ENCODE results near the gene PRKAR2A.

DNA sequence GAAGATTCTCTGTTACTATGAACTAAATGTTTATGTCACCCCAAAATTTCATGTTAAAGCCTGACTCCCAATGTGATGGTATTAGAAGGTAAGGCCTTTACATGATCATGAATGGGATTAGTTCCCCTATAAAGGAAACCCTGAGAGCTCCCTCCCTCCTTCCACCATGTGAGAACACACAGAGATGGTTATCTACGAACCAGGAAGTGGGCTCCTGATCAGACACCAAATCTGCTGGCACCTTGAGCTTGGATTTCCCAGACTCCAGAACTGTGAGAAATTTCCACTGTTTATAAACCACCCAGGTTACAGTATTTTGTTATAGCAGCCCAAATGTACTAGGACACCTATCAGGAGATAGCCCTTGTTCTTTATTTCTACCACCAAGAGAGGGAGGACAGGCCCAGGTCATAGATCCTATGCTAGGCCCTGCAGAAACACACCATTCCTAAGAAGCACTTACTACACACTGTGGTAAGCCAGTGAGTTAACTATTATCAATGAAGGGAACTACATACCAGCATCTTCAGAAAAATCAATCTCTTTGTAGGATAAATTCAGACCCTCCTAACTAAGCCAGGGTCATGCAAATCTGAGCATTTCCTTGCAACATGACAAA, 59.0 kb downstream of the PRKAR2A start:
- TF ChIP-seq, protein P1, sequence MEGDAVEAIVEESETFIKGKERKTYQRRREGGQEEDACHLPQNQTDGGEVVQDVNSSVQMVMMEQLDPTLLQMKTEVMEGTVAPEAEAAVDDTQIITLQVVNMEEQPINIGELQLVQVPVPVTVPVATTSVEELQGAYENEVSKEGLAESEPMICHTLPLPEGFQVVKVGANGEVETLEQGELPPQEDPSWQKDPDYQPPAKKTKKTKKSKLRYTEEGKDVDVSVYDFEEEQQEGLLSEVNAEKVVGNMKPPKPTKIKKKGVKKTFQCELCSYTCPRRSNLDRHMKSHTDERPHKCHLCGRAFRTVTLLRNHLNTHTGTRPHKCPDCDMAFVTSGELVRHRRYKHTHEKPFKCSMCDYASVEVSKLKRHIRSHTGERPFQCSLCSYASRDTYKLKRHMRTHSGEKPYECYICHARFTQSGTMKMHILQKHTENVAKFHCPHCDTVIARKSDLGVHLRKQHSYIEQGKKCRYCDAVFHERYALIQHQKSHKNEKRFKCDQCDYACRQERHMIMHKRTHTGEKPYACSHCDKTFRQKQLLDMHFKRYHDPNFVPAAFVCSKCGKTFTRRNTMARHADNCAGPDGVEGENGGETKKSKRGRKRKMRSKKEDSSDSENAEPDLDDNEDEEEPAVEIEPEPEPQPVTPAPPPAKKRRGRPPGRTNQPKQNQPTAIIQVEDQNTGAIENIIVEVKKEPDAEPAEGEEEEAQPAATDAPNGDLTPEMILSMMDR (IDR thresholded peaks at IDR 0.05), result no peak
- TF ChIP-seq POLR2A (IDR thresholded peaks at IDR 0.05), result no peak
